Measurements from ENCODE around the gene BCAP31.

Gene BCAP31

DNA sequence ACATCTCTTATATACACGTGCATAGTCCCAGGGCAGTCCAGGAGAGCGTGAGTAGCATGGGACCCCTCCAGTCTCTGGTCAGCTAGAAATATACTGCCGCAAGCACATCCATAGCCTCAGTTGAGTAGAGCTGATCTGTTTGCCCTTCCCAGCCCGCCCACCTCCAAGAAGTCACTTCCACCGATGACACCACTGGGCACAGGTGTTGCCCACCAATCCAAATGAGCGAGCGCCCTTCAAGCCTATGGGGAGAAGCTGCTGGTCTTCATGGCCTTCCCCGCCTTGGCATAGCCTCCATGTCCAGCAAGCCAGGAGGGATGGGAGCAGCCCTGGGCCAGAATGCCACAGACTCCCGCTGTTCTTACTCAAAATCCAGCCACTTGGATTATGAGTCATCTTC, 67.0 kb downstream of the BCAP31 start:
- DNase-seq, result no peak

GRCh38 chrX:153653556-153653955, 70.6 kb downstream of the BCAP31 start:
- no peak for DNase-seq

DNA sequence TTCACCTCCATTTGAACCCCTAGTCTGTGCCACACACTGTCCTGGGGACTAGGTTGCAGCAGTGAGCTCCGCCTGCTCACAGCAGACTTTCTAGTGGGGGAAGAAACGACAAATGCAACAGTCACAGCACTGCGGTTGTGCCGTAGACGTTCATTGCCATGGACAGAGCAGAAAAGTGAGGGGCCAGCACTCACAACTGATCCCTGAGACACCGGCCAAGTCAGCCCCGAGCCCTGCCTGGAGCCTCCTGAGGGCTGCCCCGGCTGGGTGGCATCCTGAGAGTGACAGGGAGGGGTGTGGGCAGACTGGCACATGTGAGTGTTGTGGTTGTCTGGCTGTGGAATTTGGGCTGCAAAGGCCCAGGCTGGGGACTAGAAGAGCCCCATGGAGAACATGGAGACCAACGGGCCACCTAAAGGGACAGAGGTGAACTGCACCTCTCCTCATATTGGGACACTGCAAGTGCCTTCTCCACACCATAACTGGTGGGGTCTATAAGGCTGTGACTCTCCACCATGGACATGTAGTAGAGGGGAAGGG, 72.6 kb downstream of the BCAP31 start:
- DNase-seq, result no peak

GRCh38 chrX:153650959-153651358, 73.2 kb downstream of the BCAP31 start:
- DNase-seq, result no peak

All from nucleus accumbens (tissue), 56 donors.